Measurements from ENCODE around the gene CLDN9. TPM values are rescaled to one million over a fixed set of nuclear protein-coding genes. Genes with fewer than 3 reads are reported as not detected.

CLDN9 gene
- total RNA-seq, 2 experiments from 2014 or later = not detected

GRCh38 chr16:3029491-3030221 lies 16.9 kb downstream of the CLDN9 start:
- Histone ChIP-seq H3K4me1 (ENCODE audit: insufficient read depth, low read length) (peaks cover 41% of the 10 kb centered on the region), H3K9me3 (ENCODE audit: control insufficient read depth in 1 of 2, insufficient read depth in 1 of 2, low read length in 2 of 2) (peaks cover 0 to 9% of the 10 kb centered on the region in 2 experiments), H3K36me3 (ENCODE audit: insufficient read depth, low read length) (peaks cover 20% of the 10 kb centered on the region), H3K27me3 (ENCODE audit: control insufficient read depth in 1 of 2, insufficient read depth in 2 of 2, low read length in 2 of 2) (peaks cover 40 to 44% of the 10 kb centered on the region in 2 experiments), H3K27ac (ENCODE audit: low read depth in 1 of 2, low read length in 2 of 2) (no peak overlapping the region), H3K4me3 (ENCODE audit: low read length) (peak overlapping the region; percentile 12)
- peaks cover 18% of the 10 kb centered on the region for H3K36me3 Mint-ChIP-seq (ENCODE audit: low read depth)
- peaks cover 27% of the 10 kb centered on the region for H3K4me1 Mint-ChIP-seq (ENCODE audit: low read depth)
- intact Hi-C loops (cut with DNase I, micrococcal nuclease) = loop anchor here (2.0 to 10.0 kb wide), 2 partner anchors 27 to 425 kb away; no protein-coding TSS in a partner anchor
- peak; percentile 32 for ATAC-seq (ENCODE audit: poor library complexity)
- DNase-seq = peak in 6 of 14 experiments; percentile 30 to 73 (median 50)
- ChIA-PET CTCF (interaction anchor here (1.7 to 9.0 kb wide), 5 partner anchors 24 to 102 kb away, joined by 4 to 181 read pairs (median 13); no protein-coding TSS in a partner anchor), POLR2A (interaction anchor here (0.7 to 4.5 kb wide), 8 partner anchors 9 to 129 kb away, joined by 3 to 24 read pairs (median 5); partner anchors contain the start of genes PKMYT1 and TNFRSF12A)
- peaks cover 46% of the 10 kb centered on the region for H3K27me3 Mint-ChIP-seq
- TF ChIP-seq CTCF (IDR thresholded peaks at IDR 0.05) = no peak
- H3K27ac Mint-ChIP-seq = no peak overlapping the region
- no peaks in the 10 kb centered on the region for H3K9me3 Mint-ChIP-seq
- peak overlapping the region; percentile 52 for H3K4me3 Mint-ChIP-seq

GRCh38 chr16:3030222-3031212 lies 17.8 kb downstream of the CLDN9 start:
- POLR2A ChIA-PET = interaction anchor here (0.7 to 4.5 kb wide), 11 partner anchors 7 to 253 kb away, joined by 3 to 24 read pairs (median 5); partner anchors contain the start of genes HCFC1R1, PKMYT1, THOC6 and TNFRSF12A
- no peak overlapping the region for H3K27ac ChIP-seq (ENCODE audit: low read depth in 1 of 2, low read length in 2 of 2)

More at GRCh38 chr16:3030222-3031212, 17.8 kb downstream of the CLDN9 start:
- Histone ChIP-seq H3K27me3 (ENCODE audit: control insufficient read depth in 1 of 2, insufficient read depth in 2 of 2, low read length in 2 of 2) (peaks cover 47 to 48% of the 10 kb centered on the region in 2 experiments), H3K4me1 (ENCODE audit: insufficient read depth, low read length) (peaks cover 35% of the 10 kb centered on the region), H3K9me3 (ENCODE audit: control insufficient read depth in 1 of 2, insufficient read depth in 1 of 2, low read length in 2 of 2) (peaks cover 0 to 13% of the 10 kb centered on the region in 2 experiments), H3K36me3 (ENCODE audit: insufficient read depth, low read length) (peaks cover 20% of the 10 kb centered on the region), H3K4me3 (ENCODE audit: low read length) (no peak overlapping the region)
- H3K4me1 Mint-ChIP-seq (ENCODE audit: low read depth) = peaks cover 27% of the 10 kb centered on the region
- CTCF ChIA-PET = interaction anchor here (0.9 to 9.0 kb wide), 10 partner anchors 14 to 103 kb away, joined by 3 to 181 read pairs (median 12); partner anchors contain the start of genes MMP25, PKMYT1 and ZSCAN10
- peaks cover 18% of the 10 kb centered on the region for H3K36me3 Mint-ChIP-seq (ENCODE audit: low read depth)
- DNase-seq (peak in 1 of 14 experiments; percentile 37), ATAC-seq (ENCODE audit: poor library complexity) (no peak)
- TF ChIP-seq CTCF (IDR thresholded peaks at IDR 0.05) = no peak
- peak overlapping the region; percentile 52 for H3K4me3 Mint-ChIP-seq
- H3K9me3 Mint-ChIP-seq = no peaks in the 10 kb centered on the region
- intact Hi-C loops (cut with DNase I, micrococcal nuclease) = no loop called here
- no peak overlapping the region for H3K27ac Mint-ChIP-seq
- peaks cover 54% of the 10 kb centered on the region for H3K27me3 Mint-ChIP-seq

All from CD4-positive, alpha-beta T cell (primary cell).